Type B pancreatic cell (in vitro differentiated cells): ENCODE measurements around the gene AUH. TPM values are rescaled to one million over a fixed set of nuclear protein-coding genes. Genes with fewer than 3 reads are reported as not detected.

Experiments
- DNase-seq: peaks from one replicate; pipeline ENCODE4 v3.0.0; 2021; ENCODE audit warnings: mixed read lengths; ENCODE audit not compliant: unreplicated experiment; ENCODE audit errors: extremely low spot score
- H3K27ac Mint-ChIP-seq: 2 replicates; pipeline ENCODE4 v1.8.0; 2021; ENCODE audit warnings: mild to moderate bottlenecking, mixed read lengths
- H3K27me3 Mint-ChIP-seq: 2 replicates; pipeline ENCODE4 v1.8.0; 2021; ENCODE audit warnings: mixed read lengths
- H3K36me3 Mint-ChIP-seq: 2 replicates; pipeline ENCODE4 v1.8.0; 2021; ENCODE audit warnings: mixed read lengths
- H3K4me1 Mint-ChIP-seq: one replicate; pipeline ENCODE4 v1.8.0; 2021; ENCODE audit warnings: mixed read lengths; ENCODE audit not compliant: unreplicated experiment
- H3K4me3 Mint-ChIP-seq: 2 replicates; pipeline ENCODE4 v1.8.0; 2021; ENCODE audit warnings: mild to moderate bottlenecking, mixed read lengths
- H3K9me3 Mint-ChIP-seq: 2 replicates; pipeline ENCODE4 v1.8.0; 2021; ENCODE audit warnings: mixed read lengths
- total RNA-seq: library from RNA; stranded (reverse); gene quantifications from 2 replicates; pipeline ENCODE4 v1.2.1, GENCODE V29; 2021; ENCODE audit warnings: low replicate concordance
- TF ChIP-seq, protein P1 (sequence below): fragments of 200-600 bp; sonication (generic); conservative IDR thresholded peaks from 2 replicates; pipeline ENCODE4 v1.5.0; 2021; ENCODE audit warnings: antibody characterized with exemption, mild to moderate bottlenecking

AUH gene
- total RNA-seq, 1 donor from 2014 or later = 25.0 TPM

DNA sequence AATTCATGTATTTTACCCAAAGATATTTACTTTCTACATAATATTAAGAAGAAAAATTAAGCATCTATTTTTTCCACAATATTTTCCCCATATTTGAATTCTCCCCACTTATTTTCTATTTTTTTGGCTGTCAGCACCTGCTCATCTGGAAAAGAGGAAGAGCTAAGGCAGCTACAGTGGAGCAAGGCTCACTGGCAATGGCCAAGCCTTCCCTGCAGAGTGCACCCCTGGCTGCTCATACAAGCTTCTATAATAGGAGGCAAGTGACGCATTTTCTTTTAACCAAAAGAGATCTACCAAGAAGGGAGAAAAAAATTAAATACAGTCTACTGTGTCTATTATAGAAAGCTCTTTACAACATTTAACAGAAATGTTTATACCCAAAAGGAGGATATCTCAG lies 72.5 kb downstream of the AUH start:
- Mint-ChIP-seq H3K4me3 (no peak overlapping the region), H3K36me3 (peaks cover 32% of the 10 kb centered on the region), H3K9me3 (no peaks in the 10 kb centered on the region), H3K27me3 (no peaks in the 10 kb centered on the region), H3K4me1 (no peaks in the 10 kb centered on the region), H3K27ac (no peak overlapping the region)
- TF ChIP-seq, protein P1, sequence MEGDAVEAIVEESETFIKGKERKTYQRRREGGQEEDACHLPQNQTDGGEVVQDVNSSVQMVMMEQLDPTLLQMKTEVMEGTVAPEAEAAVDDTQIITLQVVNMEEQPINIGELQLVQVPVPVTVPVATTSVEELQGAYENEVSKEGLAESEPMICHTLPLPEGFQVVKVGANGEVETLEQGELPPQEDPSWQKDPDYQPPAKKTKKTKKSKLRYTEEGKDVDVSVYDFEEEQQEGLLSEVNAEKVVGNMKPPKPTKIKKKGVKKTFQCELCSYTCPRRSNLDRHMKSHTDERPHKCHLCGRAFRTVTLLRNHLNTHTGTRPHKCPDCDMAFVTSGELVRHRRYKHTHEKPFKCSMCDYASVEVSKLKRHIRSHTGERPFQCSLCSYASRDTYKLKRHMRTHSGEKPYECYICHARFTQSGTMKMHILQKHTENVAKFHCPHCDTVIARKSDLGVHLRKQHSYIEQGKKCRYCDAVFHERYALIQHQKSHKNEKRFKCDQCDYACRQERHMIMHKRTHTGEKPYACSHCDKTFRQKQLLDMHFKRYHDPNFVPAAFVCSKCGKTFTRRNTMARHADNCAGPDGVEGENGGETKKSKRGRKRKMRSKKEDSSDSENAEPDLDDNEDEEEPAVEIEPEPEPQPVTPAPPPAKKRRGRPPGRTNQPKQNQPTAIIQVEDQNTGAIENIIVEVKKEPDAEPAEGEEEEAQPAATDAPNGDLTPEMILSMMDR = no peak
- no peak for DNase-seq

DNA sequence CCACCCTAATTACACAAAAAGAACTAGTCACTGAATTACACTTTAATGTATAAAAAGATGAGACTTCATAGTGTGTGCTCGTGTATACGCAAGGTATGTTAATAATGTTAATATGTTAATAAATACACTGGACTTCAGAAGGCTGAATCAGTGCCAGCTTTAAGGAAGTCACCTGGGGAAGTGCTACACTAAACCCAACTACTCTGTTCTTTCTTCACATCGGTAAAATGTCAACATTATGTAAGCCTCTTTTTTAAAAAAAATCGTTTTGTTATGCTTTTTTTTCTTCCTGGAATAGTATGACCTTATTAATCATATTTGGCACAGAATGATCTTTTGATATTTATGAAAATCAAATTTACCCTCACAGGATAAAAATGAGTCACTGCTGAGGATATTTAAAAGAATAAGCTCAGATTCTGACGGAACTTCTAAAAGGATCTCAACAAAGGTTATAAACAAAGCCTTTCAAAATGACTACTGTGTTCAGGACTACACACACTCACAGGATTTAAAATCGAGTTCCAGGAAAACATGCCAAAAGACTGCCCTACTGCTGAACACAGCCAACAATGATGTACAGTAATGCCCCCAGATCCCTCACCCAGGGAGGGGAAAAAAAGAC lies 75.9 kb downstream of the AUH start:
- Mint-ChIP-seq H3K27ac (no peak overlapping the region), H3K27me3 (no peaks in the 10 kb centered on the region), H3K4me1 (no peaks in the 10 kb centered on the region), H3K36me3 (peaks cover 17% of the 10 kb centered on the region), H3K9me3 (no peaks in the 10 kb centered on the region), H3K4me3 (no peak overlapping the region)
- DNase-seq = no peak
- TF ChIP-seq, protein P1 = no peak

- H3K27ac Mint-ChIP-seq = no peak overlapping the region
- TF ChIP-seq, protein P1 = no peak
- no peak for DNase-seq
- H3K4me1 Mint-ChIP-seq = no peaks in the 10 kb centered on the region
- no peaks in the 10 kb centered on the region for H3K27me3 Mint-ChIP-seq
- H3K4me3 Mint-ChIP-seq = no peak overlapping the region
- peaks cover 19% of the 10 kb centered on the region for H3K36me3 Mint-ChIP-seq
- no peaks in the 10 kb centered on the region for H3K9me3 Mint-ChIP-seq
Measured at GRCh38 chr9:91282292-91282691, 79.4 kb downstream of the AUH start.

GRCh38 chr9:91279296-91280204 lies 82.2 kb downstream of the AUH start:
- Mint-ChIP-seq H3K27ac (no peak overlapping the region), H3K36me3 (peaks cover 12% of the 10 kb centered on the region), H3K4me3 (no peak overlapping the region), H3K27me3 (no peaks in the 10 kb centered on the region), H3K9me3 (no peaks in the 10 kb centered on the region), H3K4me1 (peaks cover 8% of the 10 kb centered on the region)
- no peak for DNase-seq
- TF ChIP-seq, protein P1 = no peak

DNA sequence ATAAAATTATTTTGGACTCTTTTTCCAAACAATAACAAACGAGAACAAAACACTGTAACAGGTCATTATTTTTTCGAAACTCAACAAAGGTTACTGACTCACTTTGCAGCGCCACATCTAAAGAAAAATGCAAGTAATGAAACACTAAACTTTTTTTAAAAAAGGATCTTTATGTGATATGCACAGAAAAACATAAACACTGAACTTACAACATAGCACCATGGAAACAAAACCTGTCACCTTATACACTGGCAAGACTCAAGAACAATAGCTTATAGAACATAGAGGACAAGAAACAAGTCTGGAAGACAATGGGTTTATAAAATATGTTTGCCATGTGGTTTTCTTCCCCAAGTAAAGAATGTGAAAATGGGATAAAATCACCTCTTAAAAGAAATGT lies 85.2 kb downstream of the AUH start:
- peaks cover 8% of the 10 kb centered on the region for H3K4me1 Mint-ChIP-seq
- no peak for DNase-seq
- H3K4me3 Mint-ChIP-seq = no peak overlapping the region
- no peak overlapping the region for H3K27ac Mint-ChIP-seq
- no peaks in the 10 kb centered on the region for H3K27me3 Mint-ChIP-seq
- H3K36me3 Mint-ChIP-seq = peaks cover 15% of the 10 kb centered on the region
- TF ChIP-seq, protein P1 = no peak
- H3K9me3 Mint-ChIP-seq = no peaks in the 10 kb centered on the region
